GM12878 (cell line): ENCODE results near the gene CCDC88A.

ENCODE experiments used
- CHD2 ChIP-seq: IDR thresholded peaks from 2 replicates; pipeline ENCODE4 v1.6.1; 2011; ENCODE audit warnings: low read depth, low read length, improper control_type of control experiment, borderline replicate concordance
- CTCF ChIP-seq, 3 experiments: IDR thresholded peaks in 2 of 3; conservative IDR thresholded peaks in 1 of 3; 2 replicates each; pipeline ENCODE4 v1.5.1; 2011; ENCODE audit warnings: low read depth in 3 of 3, low read length in 3 of 3, mild to moderate bottlenecking in 3 of 3, control low read depth in 2 of 3, moderate library complexity in 2 of 3, inconsistent platforms in 1 of 3, mixed read lengths in 1 of 3; ENCODE audit not compliant: control insufficient read depth in 2 of 3, insufficient read depth in 1 of 3; ENCODE audit errors: extremely low read depth in 1 of 3
- EZH2 ChIP-seq: IDR thresholded peaks from 2 replicates; pipeline ENCODE4 v1.6.1; 2012; ENCODE audit warnings: low read depth, mild to moderate bottlenecking, control low read depth, inconsistent platforms, low read length, borderline replicate concordance; ENCODE audit not compliant: control insufficient read depth
- POLR2A ChIP-seq: IDR thresholded peaks from 2 replicates; pipeline ENCODE4 v1.6.1; 2011; ENCODE audit warnings: low read depth, mild to moderate bottlenecking, low read length
- RAD21 ChIP-seq: IDR thresholded peaks from 2 replicates; pipeline ENCODE4 v1.6.1; 2011; ENCODE audit warnings: mild to moderate bottlenecking, low read depth, low read length, moderate library complexity; ENCODE audit not compliant: insufficient read depth
- SP1 ChIP-seq: IDR thresholded peaks from one replicate; pipeline ENCODE4 v1.6.1; 2011; ENCODE audit warnings: low read depth, low read length
- STAT1 ChIP-seq: fragments of 450-650 bp; conservative IDR thresholded peaks from 2 replicates; pipeline ENCODE4 v1.6.1; 2014; ENCODE audit warnings: antibody characterized with exemption, mild to moderate bottlenecking
- TF ChIP-seq, protein P1 (sequence below): fragments of 450-650 bp; IDR thresholded peaks from 2 replicates; pipeline ENCODE4 v1.6.1; 2016; ENCODE audit warnings: mild to moderate bottlenecking

DNA sequence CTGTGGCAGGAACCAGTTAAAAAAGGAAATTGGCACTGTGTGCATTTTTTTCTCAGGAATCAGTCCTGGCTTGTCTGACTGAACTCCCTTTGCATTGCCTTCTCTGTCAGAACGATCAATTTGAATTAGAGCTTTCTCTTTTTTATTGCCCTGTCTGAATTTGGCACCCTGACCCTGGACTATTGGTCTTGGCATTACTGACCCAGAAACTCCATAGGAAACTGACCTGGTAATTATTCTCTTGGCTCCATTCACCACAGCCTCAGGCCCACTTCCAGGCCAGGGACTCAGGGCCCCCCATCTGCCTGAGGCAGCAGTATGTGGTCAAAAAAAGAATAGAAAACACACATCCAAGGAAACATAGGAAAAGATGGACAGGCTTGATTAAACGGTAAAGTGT lies 32.0 kb upstream of the CCDC88A start:
- no peak for TF ChIP-seq EZH2
- TF ChIP-seq CTCF (IDR thresholded peaks at IDR 0.05 in 2 of 3, conservative IDR thresholded peaks at IDR 0.05 in 1 of 3; ENCODE audit: control insufficient read depth in 2 of 3, extremely low read depth in 1 of 3, insufficient read depth in 1 of 3, low read depth in 3 of 3, low read length in 3 of 3), result no peak
- no peak for TF ChIP-seq POLR2A
- TF ChIP-seq SP1, result no peak
- no peak for TF ChIP-seq RAD21
- TF ChIP-seq CHD2, result no peak
- TF ChIP-seq STAT1, result no peak
- TF ChIP-seq, protein P1, sequence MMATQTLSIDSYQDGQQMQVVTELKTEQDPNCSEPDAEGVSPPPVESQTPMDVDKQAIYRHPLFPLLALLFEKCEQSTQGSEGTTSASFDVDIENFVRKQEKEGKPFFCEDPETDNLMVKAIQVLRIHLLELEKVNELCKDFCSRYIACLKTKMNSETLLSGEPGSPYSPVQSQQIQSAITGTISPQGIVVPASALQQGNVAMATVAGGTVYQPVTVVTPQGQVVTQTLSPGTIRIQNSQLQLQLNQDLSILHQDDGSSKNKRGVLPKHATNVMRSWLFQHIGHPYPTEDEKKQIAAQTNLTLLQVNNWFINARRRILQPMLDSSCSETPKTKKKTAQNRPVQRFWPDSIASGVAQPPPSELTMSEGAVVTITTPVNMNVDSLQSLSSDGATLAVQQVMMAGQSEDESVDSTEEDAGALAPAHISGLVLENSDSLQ, result no peak
